NCI-H1694 treated with DMSO at 0.1 percent for 48 hours (cell line): ENCODE results near the gene ADGRL1.
"Not testable (repeated sequence)": the region's sequence is repeated elsewhere in the genome, so short reads cannot be mapped to it uniquely, and the experiment has no call there.

Experiments
- DNase-seq: peaks from one replicate; lab custom pipeline; 2025; lab: John Stamatoyannopoulos, UW

ADGRL1 gene

GRCh38 chr19:14205452-14206287 lies at the start of gene ADGRL1:
ADGRL1 (minus strand) TSS chr19:14206169; CDS start chr19:14183602, 22,567 bp downstream.
- not testable (repeated sequence) for DNase-seq

GRCh38 chr19:14255316-14255715 lies 49.3 kb upstream of the ADGRL1 start:
- not testable (repeated sequence) for DNase-seq

- not testable (repeated sequence) for DNase-seq
Measured at GRCh38 chr19:14253822-14254599, 48.0 kb upstream of the ADGRL1 start.

GRCh38 chr19:14252136-14252535 lies 46.2 kb upstream of the ADGRL1 start:
- DNase-seq: not testable (repeated sequence)

GRCh38 chr19:14250870-14251269 lies 44.9 kb upstream of the ADGRL1 start:
- no peak for DNase-seq

GRCh38 chr19:14250315-14250714 lies 44.3 kb upstream of the ADGRL1 start:
- DNase-seq: not testable (repeated sequence)

GRCh38 chr19:14249891-14250290 lies 43.9 kb upstream of the ADGRL1 start:
- not testable (repeated sequence) for DNase-seq

GRCh38 chr19:14249012-14249754 lies 43.2 kb upstream of the ADGRL1 start:
- DNase-seq: not testable (repeated sequence)

- peak; percentile 45 for DNase-seq
Measured at GRCh38 chr19:14248578-14249011, 42.6 kb upstream of the ADGRL1 start.

GRCh38 chr19:14247548-14248471 lies 41.8 kb upstream of the ADGRL1 start:
- DNase-seq: not testable (repeated sequence)

GRCh38 chr19:14247205-14247547 lies 41.2 kb upstream of the ADGRL1 start:
- DNase-seq: not testable (repeated sequence)

- not testable (repeated sequence) for DNase-seq
Measured at GRCh38 chr19:14244393-14244792, 38.4 kb upstream of the ADGRL1 start.

- DNase-seq: not testable (repeated sequence)
Measured at GRCh38 chr19:14243718-14244117, 37.7 kb upstream of the ADGRL1 start.

GRCh38 chr19:14237014-14237941 lies 31.3 kb upstream of the ADGRL1 start:
- no peak for DNase-seq

- not testable (repeated sequence) for DNase-seq
Measured at GRCh38 chr19:14232945-14233344, 27.0 kb upstream of the ADGRL1 start.

- not testable (repeated sequence) for DNase-seq
Measured at GRCh38 chr19:14228446-14229071, 22.6 kb upstream of the ADGRL1 start.

GRCh38 chr19:14226498-14226897 lies 20.5 kb upstream of the ADGRL1 start:
- not testable (repeated sequence) for DNase-seq

GRCh38 chr19:14222886-14223285 lies 16.9 kb upstream of the ADGRL1 start:
- no peak for DNase-seq

GRCh38 chr19:14221345-14221744 lies 15.4 kb upstream of the ADGRL1 start:
- not testable (repeated sequence) for DNase-seq
